H1 (cell line): Measurements from ENCODE around the gene ITIH4. TPM values are rescaled to one million over a fixed set of nuclear protein-coding genes. Genes with fewer than 3 reads are reported as not detected.

Experiments
- CTCF ChIA-PET: fragments of 300-600 bp; sonication (Branson Sonifier 250); formaldehyde crosslinking; loops from one replicate; lab custom pipeline; 2021; ENCODE audit not compliant: partially characterized antibody; lab: Charles Lee
- POLR2A ChIA-PET: fragments of 300-600 bp; sonication (Branson Sonifier 250); formaldehyde crosslinking; loops from one replicate; lab custom pipeline; 2021; ENCODE audit warnings: inconsistent platforms; ENCODE audit not compliant: partially characterized antibody; lab: Charles Lee
- DNase-seq, 2 experiments: peaks; one replicate each; pipeline versions ENCODE4 v3.0.0 to v3.0.0-alpha.2; 2010 to 2022; ENCODE audit warnings: low spot score in 2 of 2, low read depth in 1 of 2, mixed read lengths in 1 of 2
- FAIRE-seq: peaks from 2 replicates; lab custom pipeline; 2011; peaks lifted over from hg19 to GRCh38; lab: Jason Lieb, UNC
- H2AFZ ChIP-seq: 2 replicates; pipeline ENCODE4 v1.8.1; 2012; ENCODE audit warnings: low read length, inconsistent platforms
- H2AK5ac ChIP-seq: 2 replicates; pipeline ENCODE4 v1.6.1; 2013; ENCODE audit warnings: low read depth, low read length
- H2BK120ac ChIP-seq: replicated peaks from 2 replicates; pipeline ENCODE3; 2013; ENCODE audit warnings: low read depth, low read length, inconsistent platforms
- H2BK12ac ChIP-seq: 2 replicates; pipeline ENCODE4 v1.6.1; 2013; ENCODE audit warnings: low read depth, low read length
- H2BK15ac ChIP-seq: 2 replicates; pipeline ENCODE4 v1.6.1; 2013; ENCODE audit warnings: low read length
- H2BK20ac ChIP-seq: 2 replicates; pipeline ENCODE4 v1.6.1; 2013; ENCODE audit warnings: low read length
- H2BK5ac ChIP-seq: 2 replicates; pipeline ENCODE4 v1.6.1; 2013; ENCODE audit warnings: low read depth, low read length
- H3K14ac ChIP-seq: 2 replicates; pipeline ENCODE4 v1.6.1; 2013; ENCODE audit warnings: inconsistent platforms; ENCODE audit not compliant: insufficient read length
- H3K18ac ChIP-seq: 2 replicates; pipeline ENCODE4 v1.6.1; 2013; ENCODE audit warnings: low read length; ENCODE audit errors: extremely low read depth
- H3K23ac ChIP-seq: 2 replicates; pipeline ENCODE4 v1.6.1; 2013; ENCODE audit warnings: inconsistent platforms; ENCODE audit not compliant: insufficient read length
- H3K23me2 ChIP-seq: 2 replicates; pipeline ENCODE4 v1.6.1; 2013; ENCODE audit warnings: low read depth, low read length
- H3K27ac ChIP-seq: 2 replicates; pipeline ENCODE4 v1.6.1; 2011; ENCODE audit warnings: low read depth, low read length, inconsistent platforms
- H3K27me3 ChIP-seq, 4 experiments: replicated peaks in 1 of 4; 1 replicate in 1 of 4; 2 replicates in 3 of 4; pipeline versions ENCODE4 v1.6.1 to v1.8.1; 2011 to 2013; ENCODE audit warnings: low read length in 3 of 4, mild to moderate bottlenecking in 3 of 4, inconsistent platforms in 2 of 4, mixed read lengths in 2 of 4, moderate library complexity in 1 of 4; ENCODE audit not compliant: control insufficient read depth in 3 of 4, insufficient read depth in 3 of 4; ENCODE audit errors: extremely low read depth in 1 of 4
- H3K36me3 ChIP-seq, 4 experiments: 2 replicates each; pipeline versions ENCODE4 v1.6.1 to v1.8.1; 2011 to 2013; ENCODE audit warnings: mild to moderate bottlenecking in 4 of 4, low read length in 3 of 4, moderate library complexity in 2 of 4, control low read depth in 1 of 4, inconsistent platforms in 1 of 4; ENCODE audit not compliant: insufficient read depth in 4 of 4, control insufficient read depth in 2 of 4
- H3K4ac ChIP-seq: replicated peaks from 2 replicates; pipeline ENCODE3; 2013; ENCODE audit warnings: low read length, low read depth, mixed read lengths, inconsistent platforms; ENCODE audit not compliant: insufficient read length
- H3K4me1 ChIP-seq, 4 experiments: replicated peaks in 1 of 4; 1 replicate in 1 of 4; 2 replicates in 3 of 4; pipeline versions ENCODE4 v1.6.1 to v1.8.1; 2011 to 2013; ENCODE audit warnings: low read length in 3 of 4, inconsistent platforms in 2 of 4, mixed read lengths in 1 of 4; ENCODE audit not compliant: insufficient read depth in 4 of 4, control insufficient read depth in 3 of 4
- H3K4me2 ChIP-seq, 2 experiments: 2 replicates each; pipeline versions ENCODE4 v1.6.1 to v1.8.1; 2011 to 2013; ENCODE audit warnings: low read depth in 2 of 2, low read length in 2 of 2, control low read depth in 1 of 2, inconsistent platforms in 1 of 2, mild to moderate bottlenecking in 1 of 2; ENCODE audit not compliant: insufficient read depth in 1 of 2
- H3K4me3 ChIP-seq, 4 experiments: fragments of 200-600, 300-600 bp in 1 of 4; sonication (generic), shearing (Covaris generic), sonication (Bioruptor Twin) in 1 of 4; 2 replicates each; pipeline versions ENCODE4 v1.5.1 to v1.8.1; 2011 to 2016; ENCODE audit warnings: low read length in 4 of 4, low read depth in 3 of 4, control low read depth in 2 of 4, inconsistent platforms in 2 of 4, mild to moderate bottlenecking in 2 of 4, mixed read lengths in 1 of 4, moderate library complexity in 1 of 4; ENCODE audit not compliant: insufficient read depth in 2 of 4; ENCODE audit errors: extremely low read depth in 1 of 4
- H3K56ac ChIP-seq: replicated peaks from 2 replicates; pipeline ENCODE3; 2013; ENCODE audit warnings: low read depth, mild to moderate bottlenecking, mixed read lengths, low read length, inconsistent platforms; ENCODE audit not compliant: insufficient read length
- H3K79me1 ChIP-seq: 2 replicates; pipeline ENCODE4 v1.6.1; 2013; ENCODE audit warnings: low read depth, low read length, control low read depth
- H3K79me2 ChIP-seq, 2 experiments: 2 replicates each; pipeline versions ENCODE4 v1.6.1 to v1.8.1; 2012 to 2013; ENCODE audit warnings: low read length in 2 of 2, mild to moderate bottlenecking in 2 of 2, inconsistent platforms in 1 of 2; ENCODE audit not compliant: insufficient read depth in 2 of 2, control insufficient read depth in 1 of 2
- H3K9ac ChIP-seq, 4 experiments: replicated peaks in 1 of 4; 1 replicate in 1 of 4; 2 replicates in 3 of 4; pipeline versions ENCODE4 v1.6.1 to v1.8.1; 2011 to 2013; ENCODE audit warnings: low read depth in 3 of 4, low read length in 3 of 4, control low read depth in 2 of 4, mild to moderate bottlenecking in 2 of 4, moderate library complexity in 2 of 4, inconsistent platforms in 1 of 4; ENCODE audit errors: extremely low read depth in 1 of 4
- H3K9me3 ChIP-seq, 2 experiments: 2 replicates each; pipeline versions ENCODE4 v1.6.1 to v1.8.1; 2012 to 2013; ENCODE audit warnings: mild to moderate bottlenecking in 2 of 2, moderate library complexity in 2 of 2, control low read depth in 1 of 2, inconsistent platforms in 1 of 2, low read depth in 1 of 2, low read length in 1 of 2, mixed read lengths in 1 of 2; ENCODE audit not compliant: insufficient read depth in 2 of 2
- H4K20me1 ChIP-seq, 2 experiments: replicated peaks in 1 of 2; 2 replicates each; pipeline versions ENCODE3 to v1.8.1; 2011 to 2013; ENCODE audit warnings: inconsistent platforms in 2 of 2, low read length in 2 of 2, mild to moderate bottlenecking in 1 of 2; ENCODE audit not compliant: insufficient read depth in 2 of 2, control insufficient read depth in 1 of 2
- H4K5ac ChIP-seq: 2 replicates; pipeline ENCODE4 v1.6.1; 2013; ENCODE audit warnings: low read length, low read depth, mixed read lengths, inconsistent platforms; ENCODE audit not compliant: insufficient read length
- H4K8ac ChIP-seq: 2 replicates; pipeline ENCODE4 v1.8.0; 2013; ENCODE audit warnings: mild to moderate bottlenecking, moderate library complexity, low read length, inconsistent platforms; ENCODE audit not compliant: insufficient read depth; ENCODE audit errors: extremely low read depth
- H4K91ac ChIP-seq: replicated peaks from 2 replicates; pipeline ENCODE3; 2013; ENCODE audit warnings: low read length, mixed read lengths, inconsistent platforms; ENCODE audit not compliant: insufficient read length
- WGBS, 2 experiments: shearing (Covaris generic) in 1 of 2; methylation state at CpG; one replicate each; pipeline versions ENCODE4 v1.1.6 to v1.1.7; 2013 to 2015; ENCODE audit warnings: low lambda C conversion rate in 2 of 2, mixed read lengths in 2 of 2, inconsistent platforms in 1 of 2, low coverage in 1 of 2, missing lambda C conversion rate in 1 of 2; ENCODE audit not compliant: insufficient replicate concordance in 2 of 2, insufficient coverage in 1 of 2, insufficient read length in 1 of 2; ENCODE audit errors: extremely low coverage in 1 of 2, missing lambda C conversion rate in 1 of 2; 5-methylcytosine and 5-hydroxymethylcytosine counted together
- polyA plus RNA-seq, 7 experiments: library from polyadenylated mRNA; depleted of rRNA in 3 of 7; stranded (reverse) in 5 of 7; unstranded in 2 of 7; fragments of >200 nt in 5 of 7; fragments of 200-250 nt in 2 of 7; gene quantifications; 1 replicate in 5 of 7; 2 replicates in 1 of 7; 4 replicates in 1 of 7; pipeline versions ENCODE4 v1.2.1 to v1.2.3, GENCODE V29; 2011 to 2013; ENCODE audit warnings: missing spikeins in 2 of 7, mixed read lengths in 2 of 7
- total RNA-seq: library from RNA; stranded (reverse); fragmentation: NEBNext Ultra II Directional; extraction: Animal tissue kit (Norgen Biotek cat#: 25700); gene quantifications from 2 replicates; pipeline ENCODE4 v1.2.1, GENCODE V29; 2021

ITIH4 gene
- total and polyA plus RNA-seq, 2 of the 8 experiments (the other 6 are each of a cell fraction or from before 2014, with no cell fraction given): 3.4 to 3.7 TPM

GRCh38 chr3:52796411-52796810 lies 34.1 kb downstream of the ITIH4 start:
- no peak overlapping the region for H4K91ac ChIP-seq
- H3K27ac ChIP-seq: no peak overlapping the region
- H3K23ac ChIP-seq: no peak overlapping the region
- no peak overlapping the region for H3K4ac ChIP-seq
- H3K9ac ChIP-seq: no peak overlapping the region
- no peak overlapping the region for H2BK120ac ChIP-seq
- H3K14ac ChIP-seq: no peak overlapping the region
- H4K8ac ChIP-seq: no peak overlapping the region
- no peaks in the 10 kb centered on the region for H3K4me1 ChIP-seq
- ChIA-PET POLR2A (no interaction called here), CTCF (interaction anchor here (1.1 to 6.9 kb wide), 6 partner anchors 15 to 139 kb away, joined by 3 to 86 read pairs (median 3); no protein-coding TSS in a partner anchor)
- H2AFZ ChIP-seq: no peak overlapping the region
- H3K4me2 ChIP-seq: no peak overlapping the region
- H4K5ac ChIP-seq: no peak overlapping the region
- H3K79me1 ChIP-seq: no peaks in the 10 kb centered on the region
- H3K79me2 ChIP-seq: no peaks in the 10 kb centered on the region
- H3K4me3 ChIP-seq: no peak overlapping the region
- peaks cover 0 to 2% of the 10 kb centered on the region in 2 experiments for H4K20me1 ChIP-seq
- FAIRE-seq: no peak
- no peaks in the 10 kb centered on the region for H3K9me3 ChIP-seq
- no peak overlapping the region for H2BK15ac ChIP-seq
- no peak overlapping the region for H3K56ac ChIP-seq
- no peaks in the 10 kb centered on the region for H3K23me2 ChIP-seq
- no peak for DNase-seq
- H3K36me3 ChIP-seq: no peaks in the 10 kb centered on the region
- no peak overlapping the region for H2BK5ac ChIP-seq
- H2BK20ac ChIP-seq: no peak overlapping the region
- H2BK12ac ChIP-seq: no peak overlapping the region
- WGBS, 2 experiments: 91% methylated on average over 9 of the region's 9 CpGs; no CpG with 5 or more reads in 1 of the 2 experiments
- H3K27me3 ChIP-seq: no peaks in the 10 kb centered on the region
- no peak overlapping the region for H3K18ac ChIP-seq
- no peak overlapping the region for H2AK5ac ChIP-seq
